RPMI8226 (cell line): ENCODE results near the gene RFC2.
"Not testable (repeated sequence)": the region's sequence is repeated elsewhere in the genome, so short reads cannot be mapped to it uniquely, and the experiment has no call there.

ENCODE experiments used
- DNase-seq: peaks from one replicate; pipeline ENCODE4 v3.0.0-alpha.2; 2015

Gene RFC2

DNA sequence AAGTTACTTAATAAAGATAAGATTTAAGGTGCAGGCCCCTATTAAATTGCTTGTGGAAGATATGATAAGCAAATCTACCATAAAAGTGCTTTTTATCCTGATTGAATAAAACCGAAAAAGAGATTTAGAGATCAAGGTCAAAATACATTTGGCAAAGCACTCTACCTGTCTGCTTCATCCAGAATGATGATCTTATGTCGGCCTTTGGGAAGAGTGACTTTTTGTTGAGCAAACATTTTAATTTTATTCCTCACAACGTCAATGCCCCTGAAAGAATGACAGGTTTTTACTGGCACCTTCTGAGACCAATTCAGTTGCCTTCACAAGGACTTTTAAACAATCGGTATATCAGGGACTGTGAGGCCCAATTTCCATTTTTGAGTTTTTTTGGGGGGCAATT lies 7.7 kb downstream of the RFC2 start:
- DNase-seq: no peak

DNA sequence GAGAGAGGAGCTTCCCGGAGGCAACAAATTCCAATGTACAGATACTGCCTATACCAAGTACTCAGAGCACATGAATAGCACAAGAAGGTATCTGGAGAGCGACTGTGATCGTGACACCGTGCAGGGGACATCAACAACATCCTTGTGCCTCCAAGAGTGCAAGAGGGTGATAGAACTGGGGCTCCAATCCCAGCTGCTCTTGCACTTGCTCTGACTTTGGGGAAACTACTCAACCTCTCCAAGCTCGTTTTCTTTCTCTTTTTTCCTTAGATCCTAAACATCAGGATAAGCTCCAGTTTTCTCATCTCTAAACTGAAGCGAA lies 12.1 kb downstream of the RFC2 start:
- no peak for DNase-seq

DNA sequence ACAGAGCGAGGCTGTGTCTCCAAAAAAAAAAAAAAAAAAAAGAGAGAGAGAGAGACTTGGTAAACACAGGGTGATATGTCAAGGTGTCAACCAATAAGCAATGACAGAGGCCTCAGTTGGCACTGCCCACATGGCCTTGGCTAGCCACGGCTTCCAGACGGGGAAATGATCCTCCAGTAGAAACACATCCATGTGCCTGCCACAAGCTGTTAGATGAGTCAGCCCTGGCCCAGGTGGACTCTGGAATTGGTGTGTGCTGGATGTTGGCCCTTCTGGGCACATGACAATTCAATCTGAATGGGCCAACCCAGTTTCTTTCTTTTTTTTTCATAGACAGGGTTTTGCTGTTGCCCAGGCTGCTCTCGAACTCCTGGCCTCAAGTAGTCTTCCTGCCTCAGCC lies 13.7 kb downstream of the RFC2 start:
- DNase-seq: no peak

DNA sequence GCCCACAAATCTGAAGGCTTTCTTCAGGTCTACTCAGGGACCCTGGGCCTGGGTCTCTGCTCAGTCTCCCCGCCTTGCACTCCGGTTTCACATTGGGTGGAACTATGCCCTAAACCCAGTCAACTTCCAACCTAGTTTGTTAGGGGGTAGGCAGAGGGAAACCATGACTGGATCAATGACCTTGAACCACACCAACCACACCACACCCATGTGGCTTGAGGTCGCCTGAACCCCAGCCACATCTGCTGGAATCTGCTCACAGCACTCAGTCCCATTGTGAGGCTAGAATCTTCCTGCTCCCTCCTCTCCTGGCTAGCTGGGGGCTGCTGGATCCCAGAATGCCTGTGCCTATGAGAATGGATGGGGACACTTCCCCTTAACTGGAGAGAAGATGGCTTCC lies 17.9 kb downstream of the RFC2 start:
- no peak for DNase-seq

DNA sequence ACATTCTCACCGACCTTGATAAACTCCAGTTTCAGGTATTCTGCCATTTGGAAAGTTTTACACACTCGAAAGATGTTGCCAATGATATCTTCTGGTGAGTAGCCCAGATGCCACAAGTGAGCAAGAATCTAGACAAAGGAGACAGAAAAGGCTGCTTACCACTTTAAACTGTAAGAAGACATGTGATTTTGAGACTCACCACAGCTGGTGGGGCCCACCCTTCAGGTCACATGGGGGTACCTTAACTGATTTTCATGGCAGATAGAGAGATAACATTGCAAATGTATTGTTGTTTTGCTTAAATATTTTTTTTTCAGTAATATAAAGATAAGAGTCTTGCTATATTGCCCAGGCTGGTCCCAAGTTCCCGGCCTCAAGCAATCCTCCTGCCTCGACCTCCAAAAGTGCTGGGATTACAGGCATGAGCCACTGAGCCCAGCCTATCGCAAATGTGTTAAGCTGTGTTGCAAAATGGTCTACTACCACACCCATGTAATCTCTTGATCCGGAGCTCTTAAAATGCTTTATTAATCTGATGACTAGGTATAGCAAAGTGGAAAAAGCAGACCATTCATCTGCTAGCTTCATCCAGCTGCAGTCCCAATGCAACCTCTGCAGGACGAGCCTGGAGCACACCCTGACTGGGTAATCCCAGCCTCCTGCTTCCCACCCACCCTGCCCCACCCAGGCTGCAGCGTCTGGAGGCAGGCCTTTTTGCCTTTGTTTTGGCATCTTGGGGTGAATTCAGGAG lies 18.5 kb downstream of the RFC2 start:
- DNase-seq: no peak

DNA sequence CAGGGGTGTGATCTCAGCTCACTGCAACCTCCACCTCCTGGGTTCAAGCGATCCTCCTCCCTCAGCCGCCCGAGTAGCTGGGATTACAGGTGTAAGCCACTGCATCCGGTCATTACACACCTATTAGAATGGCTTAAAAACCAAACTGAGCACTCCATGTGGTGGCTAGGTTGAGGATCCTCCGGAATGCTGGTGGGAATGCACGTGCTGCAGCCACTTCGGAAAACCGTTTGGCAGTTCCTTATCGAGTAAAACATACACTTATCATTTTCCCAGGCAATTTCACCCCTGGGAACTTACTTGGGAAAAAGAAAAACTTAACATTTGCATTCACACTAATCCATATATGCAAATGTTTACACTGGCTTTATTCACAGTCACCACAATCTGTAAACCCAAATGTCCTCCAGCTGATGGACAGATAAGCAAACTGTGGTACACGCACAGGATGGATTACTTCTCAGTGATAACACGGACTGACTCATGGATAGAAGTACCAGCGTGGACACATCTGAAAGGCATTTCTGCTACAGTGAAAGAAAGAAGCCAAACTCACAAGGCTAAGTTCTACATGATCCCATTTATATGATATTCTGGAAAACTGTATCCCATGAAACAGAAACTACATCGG lies 20.4 kb downstream of the RFC2 start:
- DNase-seq: no peak

DNA sequence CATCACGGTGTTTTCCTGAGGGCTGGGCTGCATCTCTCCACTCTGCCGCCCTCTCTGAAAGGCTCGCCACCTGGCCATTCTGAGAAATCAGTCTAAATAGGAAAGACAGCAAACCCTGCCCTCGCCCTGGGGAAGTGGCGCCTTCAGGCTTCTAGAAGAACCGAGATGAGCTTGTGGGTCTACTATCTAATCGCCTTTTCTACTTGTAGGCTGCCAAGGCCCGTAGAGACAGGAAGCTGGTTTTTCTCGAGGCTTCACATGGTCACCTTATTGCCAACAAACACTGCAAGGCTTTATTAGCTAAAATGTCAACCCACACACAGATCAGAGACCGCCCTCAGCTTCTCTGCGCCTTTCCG lies 23.0 kb downstream of the RFC2 start:
- no peak for DNase-seq

DNA sequence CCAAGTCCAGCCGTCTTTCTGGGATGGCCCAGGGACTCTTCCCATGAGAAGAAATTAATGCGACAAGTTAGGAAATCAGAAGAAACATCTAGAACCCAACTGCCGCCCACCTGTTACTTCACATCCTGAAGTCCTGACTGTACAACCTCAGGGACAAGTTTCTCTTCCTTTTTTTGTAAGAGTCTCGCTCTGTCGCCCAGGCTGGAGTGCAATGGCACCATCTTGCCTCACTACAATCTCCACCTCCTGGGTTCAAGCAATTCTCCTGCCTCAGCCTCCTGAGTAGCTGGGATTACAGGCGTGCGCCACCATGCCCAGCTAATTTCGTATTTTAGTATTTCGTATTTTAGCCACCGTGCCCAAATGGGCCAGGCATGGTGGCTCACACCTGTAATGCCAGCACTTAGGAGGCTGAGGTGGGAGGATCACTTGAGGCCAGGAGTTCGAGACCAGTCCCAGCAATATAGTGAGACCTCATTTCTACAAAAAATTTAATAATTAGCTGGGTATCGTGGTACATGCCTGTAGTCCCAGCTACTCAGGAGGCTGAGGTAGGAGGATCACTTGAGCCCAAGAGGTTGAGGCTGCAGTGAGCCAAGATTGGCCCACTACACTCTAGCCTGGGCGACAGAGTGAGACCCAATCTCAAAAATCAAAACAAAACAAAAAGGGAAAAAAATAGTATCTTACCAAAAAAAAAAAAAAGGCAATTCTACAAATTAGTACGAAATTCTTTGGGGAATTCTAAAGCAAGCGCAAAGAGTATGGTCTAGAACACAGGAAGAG lies 23.6 kb downstream of the RFC2 start:
- no peak for DNase-seq

DNA sequence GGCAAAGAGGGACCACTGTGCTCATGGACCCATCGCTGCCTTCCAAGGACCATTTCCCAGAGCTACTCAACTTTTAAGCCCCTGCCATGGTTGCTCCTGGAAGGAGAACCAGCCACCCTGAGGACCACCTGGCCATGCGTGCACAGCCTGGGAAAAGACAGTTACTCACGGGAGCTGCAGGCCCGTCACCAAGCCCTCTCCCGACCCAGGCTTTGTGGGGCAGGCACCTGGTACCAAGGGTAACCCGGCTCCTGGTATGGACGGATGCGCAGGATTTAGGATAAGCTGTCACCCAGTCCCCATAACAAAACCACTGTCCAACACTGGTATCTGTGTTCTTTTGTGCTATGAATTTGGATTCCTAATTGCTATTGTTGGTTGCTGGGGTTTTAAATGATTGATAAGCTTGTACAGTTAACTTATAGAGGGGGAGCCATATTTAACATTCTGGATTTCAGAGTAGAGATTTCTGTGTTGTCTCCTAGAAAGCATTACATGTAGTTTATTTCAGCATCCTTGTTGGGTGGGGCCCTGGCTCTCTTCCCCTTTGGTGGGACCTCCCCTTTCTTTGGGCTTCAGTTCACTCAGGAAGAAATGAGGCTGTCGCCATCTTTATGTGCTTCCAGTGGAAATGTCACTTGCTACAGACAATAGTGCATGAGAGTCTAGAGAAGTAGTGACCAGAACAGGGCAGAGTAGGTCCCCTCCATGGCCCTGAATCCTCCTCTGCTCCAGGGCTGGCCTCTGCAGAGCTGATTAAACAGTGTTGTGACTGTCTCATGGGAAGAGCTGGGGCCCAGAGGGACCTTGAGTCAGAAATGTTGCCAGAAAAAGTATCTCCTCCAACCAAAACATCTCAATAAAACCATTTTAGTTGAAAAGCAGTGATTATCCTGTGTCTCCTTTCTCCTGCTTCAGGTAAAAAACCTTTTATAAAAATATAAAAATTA lies 25.0 kb downstream of the RFC2 start:
- no peak for DNase-seq

DNA sequence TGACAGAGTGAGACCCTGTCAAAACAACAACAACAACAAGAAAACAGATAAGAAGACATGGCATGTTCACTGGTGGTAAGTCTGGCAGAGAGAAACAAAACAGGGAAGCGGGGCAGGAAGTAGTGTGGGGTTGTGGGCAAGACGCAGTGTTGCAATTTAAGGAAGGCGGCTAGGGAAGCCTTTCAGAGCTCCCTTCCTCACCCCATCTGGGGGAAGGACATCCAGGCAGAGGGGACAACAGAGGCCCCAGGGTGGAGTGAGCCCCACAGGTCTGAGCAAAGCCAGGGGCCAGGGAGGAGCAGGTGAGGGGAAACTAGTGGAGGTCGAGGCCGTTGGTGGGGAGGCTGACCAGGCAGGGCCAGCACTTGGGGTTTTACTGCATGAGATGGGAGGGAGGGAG lies 27.6 kb downstream of the RFC2 start:
- no peak for DNase-seq

DNA sequence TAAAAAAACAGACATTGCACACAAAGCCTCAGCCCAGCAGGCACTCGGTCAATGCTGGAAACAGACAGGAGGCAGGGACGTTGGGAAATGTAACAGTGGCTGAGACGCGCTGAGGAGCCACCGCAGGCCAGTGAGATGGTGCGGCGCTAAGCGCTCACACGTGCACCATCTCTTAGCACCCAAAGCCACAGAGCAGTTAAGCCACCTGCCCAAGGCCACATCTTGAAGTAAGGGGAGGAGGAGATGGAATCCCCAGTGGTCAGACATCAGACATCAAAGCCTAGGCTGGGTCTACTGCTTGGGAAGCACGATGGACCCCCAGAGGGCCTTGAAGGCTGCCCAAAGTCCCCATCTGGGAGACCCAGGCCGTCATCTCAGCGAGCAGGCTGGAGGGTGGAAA lies 28.8 kb downstream of the RFC2 start:
- DNase-seq: no peak

DNA sequence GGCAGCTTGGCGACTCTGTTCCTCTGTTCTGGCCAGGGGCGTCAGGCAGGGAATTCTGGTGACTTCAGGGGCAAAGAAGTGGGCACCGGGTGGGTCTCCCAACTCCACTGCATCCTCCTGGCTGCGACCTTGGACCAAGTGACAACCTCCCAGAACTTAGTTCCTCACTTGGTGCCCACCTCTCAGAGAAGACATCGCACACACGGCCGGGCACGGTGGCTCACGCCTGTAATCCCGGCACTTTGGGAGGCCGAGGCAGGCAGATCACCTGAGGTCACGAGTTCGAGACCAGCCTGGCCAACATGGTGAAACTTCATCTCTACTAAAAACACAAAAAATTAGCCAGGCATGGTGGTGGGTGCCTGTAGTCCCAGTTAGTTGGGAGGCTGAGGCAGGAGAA lies 29.3 kb downstream of the RFC2 start:
- not testable (repeated sequence) for DNase-seq

DNA sequence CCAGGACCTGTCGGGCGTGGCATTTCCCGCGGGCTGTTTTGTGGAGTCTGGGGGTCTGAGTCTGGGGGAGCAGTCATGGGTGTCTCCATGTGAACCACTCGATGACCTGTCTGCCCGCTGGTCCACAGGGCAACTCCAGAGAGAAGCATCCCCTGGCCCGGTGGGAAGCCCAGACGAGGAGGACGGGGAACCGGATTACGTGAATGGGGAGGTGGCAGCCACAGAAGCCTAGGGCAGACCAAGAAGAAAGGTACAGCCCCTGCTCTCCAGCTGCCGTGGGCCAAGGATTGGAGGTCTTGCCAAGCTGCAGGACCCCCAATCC lies 29.7 kb downstream of the RFC2 start:
- no peak for DNase-seq

DNA sequence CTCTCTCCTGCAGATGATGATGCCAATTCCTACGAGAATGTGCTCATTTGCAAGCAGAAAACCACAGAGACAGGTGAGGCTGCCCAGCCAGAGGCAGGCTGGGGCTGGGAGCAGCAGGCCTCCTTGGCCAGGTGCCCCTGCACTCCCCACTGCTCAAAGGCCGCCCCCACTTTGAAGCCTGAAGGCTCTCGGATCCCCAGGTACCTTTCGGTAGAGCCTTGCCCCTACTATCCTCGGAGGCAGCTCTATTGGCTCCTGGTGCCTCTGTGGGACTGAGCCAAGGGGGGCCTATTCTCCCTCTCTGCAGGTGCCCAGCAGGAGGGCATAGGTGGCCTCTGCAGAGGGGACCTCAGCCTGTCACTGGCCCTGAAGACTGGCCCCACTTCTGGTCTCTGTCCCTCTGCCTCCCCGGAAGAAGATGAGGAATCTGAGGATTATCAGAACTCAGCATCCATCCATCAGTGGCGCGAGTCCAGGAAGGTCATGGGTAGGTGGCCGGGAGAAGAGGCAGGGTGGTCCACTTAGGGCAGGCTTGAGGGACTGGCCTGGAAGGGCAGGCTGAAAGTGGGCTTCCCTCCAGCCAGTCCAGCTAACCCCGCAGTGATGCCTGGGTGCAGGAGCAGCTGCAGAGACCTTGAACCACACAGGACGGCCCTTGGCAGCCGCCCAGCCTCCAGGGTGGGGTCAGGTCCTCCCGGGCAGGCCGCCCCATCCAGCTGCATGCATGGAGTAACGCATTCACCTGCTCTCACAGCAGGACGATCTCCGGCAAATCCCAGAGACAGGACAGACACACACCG lies 30.3 kb downstream of the RFC2 start:
- peak; percentile 42 for DNase-seq

DNA sequence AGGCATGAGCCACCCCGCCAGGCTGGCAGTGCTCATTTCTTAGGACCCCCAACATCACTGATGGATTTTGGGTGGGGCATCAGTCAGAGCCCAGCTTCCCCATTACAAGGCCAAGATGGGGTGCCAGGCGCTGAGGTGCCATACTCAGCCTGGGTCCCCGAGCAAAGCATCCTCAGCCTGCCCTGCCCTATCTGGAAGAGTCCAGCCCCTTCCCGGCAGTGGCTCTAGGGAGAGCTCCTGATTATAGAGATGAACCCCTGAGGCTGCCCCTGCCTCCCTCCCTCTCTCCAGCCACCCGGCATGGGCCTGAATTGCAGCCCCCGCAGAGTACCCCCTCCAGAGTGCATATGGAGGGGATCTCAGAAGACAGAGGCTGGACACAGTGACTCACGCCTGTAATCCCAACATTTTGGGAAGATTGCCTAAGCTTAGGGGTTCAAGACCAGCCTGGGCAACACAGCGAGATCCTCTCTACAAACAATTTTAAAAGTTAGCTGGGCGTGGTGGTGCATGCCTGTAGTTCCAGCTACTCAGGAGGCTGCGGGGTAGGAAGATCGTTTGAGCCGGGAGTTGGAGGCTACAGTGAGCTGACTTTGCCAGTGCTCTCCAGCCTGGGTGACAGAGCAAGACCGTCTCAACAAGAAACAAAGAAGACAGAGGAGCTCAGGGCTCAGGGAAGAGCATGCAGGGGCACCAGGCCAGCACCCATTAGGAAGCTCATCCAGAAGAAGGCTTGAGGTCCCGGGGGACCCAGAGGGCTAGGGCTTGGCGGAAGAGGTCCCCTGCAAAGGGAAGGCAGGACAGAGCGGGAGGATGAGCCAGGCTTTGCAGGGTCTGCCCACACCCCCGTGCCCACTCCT lies 31.1 kb downstream of the RFC2 start:
- DNase-seq: no peak

DNA sequence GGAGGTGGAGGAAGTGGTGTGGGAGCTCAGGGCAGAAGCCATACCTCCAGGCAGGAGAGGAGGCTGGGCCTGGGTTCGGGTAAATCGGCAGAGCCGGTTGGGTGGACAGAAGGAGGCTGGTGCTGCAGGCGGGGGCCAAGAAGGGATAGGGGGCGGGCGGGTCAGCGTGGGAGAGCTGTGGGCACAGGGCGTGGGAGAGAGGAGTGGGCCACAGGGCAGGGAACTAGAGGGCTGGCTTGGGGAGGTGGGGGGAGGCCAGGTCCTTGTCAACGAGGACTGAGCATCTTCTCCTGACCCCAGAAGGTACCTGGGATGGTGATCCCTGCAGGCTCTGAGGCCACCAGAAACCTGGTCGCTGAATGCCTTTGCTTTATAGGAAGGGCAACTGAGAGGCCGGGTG lies 32.5 kb downstream of the RFC2 start:
- DNase-seq: no peak

DNA sequence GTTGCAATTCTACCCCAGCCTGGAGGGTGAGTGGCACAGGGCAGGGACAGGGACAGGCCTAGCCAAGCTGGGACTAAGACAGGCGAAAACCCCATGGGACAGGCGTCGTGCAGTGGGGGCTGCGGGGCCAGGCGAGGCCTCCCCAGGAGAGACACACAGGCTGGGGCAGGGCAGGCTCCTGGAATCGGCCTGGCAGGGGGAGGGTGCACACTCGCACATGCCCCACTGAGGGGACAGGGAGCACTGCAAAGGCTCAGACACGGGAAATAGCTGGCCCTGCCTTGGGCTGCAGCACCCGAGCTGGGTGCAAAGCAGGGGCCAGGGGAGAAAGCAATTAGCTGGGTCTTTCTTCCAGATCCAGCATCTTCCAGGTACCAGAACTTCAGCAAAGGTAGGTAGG lies 34.0 kb downstream of the RFC2 start:
- DNase-seq: no peak

DNA sequence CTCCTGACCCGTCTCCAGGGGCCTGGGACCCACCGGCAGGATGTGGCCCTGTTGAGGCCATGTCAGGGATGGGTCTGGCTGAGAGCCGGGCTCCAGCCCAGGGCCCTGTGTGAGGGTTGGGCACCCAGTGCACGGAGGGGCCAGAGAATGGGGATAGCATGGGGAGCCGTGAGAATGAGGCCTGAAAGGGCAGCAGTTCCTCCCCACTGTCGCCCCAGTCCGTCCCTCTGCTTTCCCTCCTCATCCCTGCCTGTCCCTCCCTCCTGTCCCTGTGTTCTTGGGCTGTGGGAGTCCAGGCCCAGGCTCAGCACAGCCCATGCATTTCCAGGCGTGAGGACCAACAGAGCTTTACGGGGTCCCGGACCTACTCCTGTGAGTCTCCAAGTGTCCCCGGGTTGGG lies 34.8 kb downstream of the RFC2 start:
- no peak for DNase-seq

DNA sequence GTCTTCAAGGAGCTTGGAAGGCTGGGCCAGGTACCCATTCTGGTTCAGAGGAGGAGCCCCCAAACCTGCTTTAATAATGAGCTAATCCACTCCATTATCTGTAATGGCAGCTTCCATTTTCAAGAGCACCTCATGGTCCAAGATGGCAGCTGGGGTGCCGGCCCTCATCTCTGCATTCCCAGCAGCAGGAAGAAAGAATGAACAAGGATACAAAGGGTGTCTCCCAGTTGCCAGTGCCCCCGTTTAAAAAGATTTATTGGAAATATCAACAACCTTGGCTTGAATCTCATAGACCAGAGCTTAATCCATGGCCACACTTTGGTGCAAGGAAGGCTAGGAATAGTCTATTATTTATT lies 35.9 kb downstream of the RFC2 start:
- no peak for DNase-seq

DNA sequence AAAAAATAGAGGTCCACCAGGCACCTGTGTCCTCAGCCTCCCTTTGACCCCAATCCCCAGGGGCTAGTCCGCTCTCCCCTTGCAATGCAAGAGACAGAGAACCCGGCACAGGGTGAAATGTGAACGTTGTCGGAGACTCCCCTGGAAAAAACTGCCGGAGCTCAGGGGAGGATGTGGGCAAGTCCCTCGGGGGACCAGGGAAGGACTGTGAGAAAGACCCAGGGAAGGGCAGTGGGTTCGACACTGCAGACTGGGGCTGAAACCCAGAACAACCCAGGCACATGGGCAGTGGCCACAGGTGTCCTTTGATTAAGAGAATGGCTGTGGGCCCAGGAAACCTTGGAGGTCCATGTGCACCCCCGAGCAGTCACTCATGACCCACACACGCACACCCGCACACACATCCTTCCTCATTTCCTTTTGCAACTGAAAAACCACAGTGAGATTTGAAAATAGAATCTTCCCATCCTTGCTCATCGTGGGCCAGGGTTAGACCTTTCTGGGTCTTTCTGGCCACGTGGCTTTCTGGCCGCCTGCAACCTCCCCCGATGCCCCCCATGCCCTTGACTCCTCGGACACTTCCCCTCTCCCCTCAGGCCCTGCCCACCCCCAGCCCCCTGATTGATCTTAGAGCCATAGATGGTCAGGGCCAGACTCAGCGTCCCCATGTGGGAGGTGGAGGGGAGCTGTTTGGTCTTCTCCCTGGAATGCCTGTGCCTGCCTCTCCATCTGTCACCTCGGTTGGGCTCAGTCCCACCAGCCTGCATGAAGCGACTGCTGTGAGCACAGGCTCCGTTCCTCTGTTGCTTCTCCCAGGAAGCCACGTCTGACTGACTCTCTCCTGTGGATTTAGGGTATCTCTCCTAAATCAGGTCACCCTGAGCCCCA lies 36.5 kb downstream of the RFC2 start:
- DNase-seq: peak; percentile 59

DNA sequence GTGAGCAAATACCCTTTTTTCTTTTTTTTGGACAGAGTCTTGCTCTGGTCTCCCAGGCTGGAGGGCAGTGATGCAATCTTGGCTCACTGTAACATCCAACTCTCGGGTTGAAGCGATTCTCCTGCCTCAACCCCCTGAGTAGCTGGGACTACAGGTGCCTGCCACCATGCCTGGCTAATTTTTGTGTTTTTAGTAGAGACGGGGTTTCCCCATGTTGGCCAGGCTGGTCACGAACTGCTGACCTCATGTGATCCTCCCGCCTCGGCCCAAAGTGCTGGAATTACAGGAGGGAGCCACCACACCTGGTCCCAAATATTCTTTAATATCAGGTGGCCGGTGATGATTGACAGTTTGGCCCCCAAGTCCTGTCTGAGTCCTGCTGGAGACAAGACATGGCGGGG lies 37.8 kb downstream of the RFC2 start:
- DNase-seq: peak; percentile 59
